Pulmonary artery endothelial cell (primary cell): ENCODE data around the gene SLC17A8. TPM values are rescaled to one million over a fixed set of nuclear protein-coding genes. Genes with fewer than 3 reads are reported as not detected.
"Not testable (repeated sequence)": the region's sequence is repeated elsewhere in the genome, so short reads cannot be mapped to it uniquely, and the experiment has no call there.

Source experiments
- DNase-seq: peaks from one replicate; pipeline ENCODE4 v3.0.0-alpha.2; 2011; ENCODE audit warnings: low read depth, low spot score
- total RNA-seq: library from RNA; depleted of rRNA; stranded (reverse); fragments of >200 nt; gene quantifications from 2 replicates; pipeline ENCODE4 v1.2.3, GENCODE V29; 2014

The SLC17A8 gene
- total RNA-seq, 1 donor from 2014 or later, result not detected

- no peak for DNase-seq
Measured at GRCh38 chr12:100426145-100426544, 69.3 kb downstream of the SLC17A8 start.

DNA sequence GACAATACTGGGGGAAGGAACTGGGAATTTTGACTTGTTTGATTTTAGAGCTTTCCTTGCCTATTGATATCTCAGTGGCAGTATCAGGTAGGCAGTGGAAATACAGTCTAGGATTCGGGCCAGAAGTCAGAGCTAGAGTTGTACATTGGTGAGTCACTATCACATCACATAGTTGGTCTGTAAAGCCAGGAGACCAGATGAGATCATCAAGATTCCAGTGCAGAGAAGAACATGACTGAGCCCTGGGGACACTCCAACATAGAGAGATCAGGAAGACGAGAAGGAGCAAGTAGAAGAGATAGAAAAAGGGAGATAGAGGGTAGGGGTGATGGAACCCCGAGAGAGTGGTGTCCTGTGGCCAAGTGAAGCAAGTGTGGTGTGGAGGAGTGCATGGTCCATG lies 70.2 kb downstream of the SLC17A8 start:
- no peak for DNase-seq

DNA sequence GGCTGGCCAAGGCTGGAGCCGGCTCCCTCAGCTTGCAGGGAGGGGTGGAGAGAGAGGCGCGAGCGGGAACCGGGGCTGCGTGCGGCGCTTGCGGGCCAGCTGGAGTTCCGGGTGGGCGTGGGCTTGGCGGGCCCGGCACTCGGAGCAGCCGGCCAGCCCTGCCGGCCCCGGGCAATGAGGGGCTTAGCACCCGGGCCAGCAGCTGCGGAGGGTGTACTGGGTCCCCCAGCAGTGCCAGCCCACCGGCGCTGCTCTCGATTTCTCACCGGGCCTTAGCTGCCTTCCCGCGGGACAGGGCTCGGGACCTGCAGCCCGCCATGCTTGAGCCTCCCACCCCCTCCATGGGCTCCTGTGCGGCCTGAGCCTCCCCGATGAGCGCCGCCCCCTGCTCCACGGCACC lies 73.4 kb downstream of the SLC17A8 start:
- DNase-seq, result not testable (repeated sequence)

DNA sequence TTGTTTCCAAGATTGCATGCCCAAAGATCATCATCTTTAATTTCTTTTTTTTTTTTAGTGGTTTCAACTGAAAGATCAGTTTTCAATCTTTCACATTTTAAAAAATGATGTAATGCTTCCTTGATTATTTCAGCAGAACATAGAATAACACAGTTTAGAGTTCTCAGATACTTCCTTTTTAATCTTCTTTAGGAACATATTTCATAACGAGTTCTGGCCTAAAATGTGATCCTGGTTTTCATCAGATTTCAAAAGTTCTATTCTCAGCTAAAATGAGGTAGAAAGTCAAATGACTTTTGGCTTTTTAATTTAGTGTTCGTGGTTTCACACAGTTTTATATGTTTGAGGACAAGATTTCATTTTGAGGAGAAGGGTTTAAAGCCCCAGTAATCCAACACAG lies 76.8 kb downstream of the SLC17A8 start:
- no peak for DNase-seq

- no peak for DNase-seq
Measured at GRCh38 chr12:100434177-100434576, 77.3 kb downstream of the SLC17A8 start.

- DNase-seq, result no peak
Measured at GRCh38 chr12:100435957-100436356, 79.1 kb downstream of the SLC17A8 start.

- DNase-seq, result no peak
Measured at GRCh38 chr12:100437038-100437841, 80.4 kb downstream of the SLC17A8 start.

DNA sequence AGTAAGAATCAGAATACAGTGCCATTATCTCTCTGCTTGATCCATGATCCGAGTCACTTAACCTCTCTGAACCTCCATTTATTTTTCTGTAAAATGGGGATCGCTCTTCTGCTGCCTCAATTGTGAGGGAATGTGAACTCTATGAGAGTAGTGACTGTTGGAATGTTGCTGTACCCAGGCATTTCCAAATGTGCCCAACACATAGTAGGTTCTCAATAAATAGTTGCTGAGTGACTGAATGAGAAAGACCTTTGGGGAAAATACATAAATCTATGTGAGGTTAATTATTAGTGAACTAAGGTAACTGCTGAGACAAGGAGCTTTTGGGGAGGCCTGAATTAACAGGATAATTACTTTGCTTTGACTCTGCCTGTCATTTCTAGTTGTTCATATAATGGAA lies 82.9 kb downstream of the SLC17A8 start:
- no peak for DNase-seq

- no peak for DNase-seq
Measured at GRCh38 chr12:100442403-100442802, 85.5 kb downstream of the SLC17A8 start.

DNA sequence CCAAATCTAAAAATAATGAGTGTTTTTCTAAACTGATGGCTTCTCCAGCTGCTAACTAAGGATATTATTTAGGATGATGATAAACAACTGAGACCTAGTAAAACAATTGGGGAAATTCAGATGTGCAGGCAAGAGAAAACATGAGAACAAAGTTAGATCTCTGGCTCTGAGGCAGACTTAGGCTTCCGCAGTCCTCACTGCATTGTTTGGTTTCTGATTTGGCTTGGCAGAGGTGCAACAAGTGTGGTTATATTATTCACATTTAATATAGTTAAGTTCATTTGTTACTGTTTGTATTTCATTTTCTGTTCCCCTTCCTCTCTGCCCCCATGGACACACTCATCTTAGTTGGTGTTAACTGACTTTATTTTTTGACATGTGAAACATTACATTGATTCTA lies 86.6 kb downstream of the SLC17A8 start:
- DNase-seq, result no peak

GRCh38 chr12:100445081-100445481 lies 88.2 kb downstream of the SLC17A8 start:
- DNase-seq, result no peak

- no peak for DNase-seq
Measured at GRCh38 chr12:100447381-100447780, 90.5 kb downstream of the SLC17A8 start.

- no peak for DNase-seq
Measured at GRCh38 chr12:100448656-100449055, 91.8 kb downstream of the SLC17A8 start.

DNA sequence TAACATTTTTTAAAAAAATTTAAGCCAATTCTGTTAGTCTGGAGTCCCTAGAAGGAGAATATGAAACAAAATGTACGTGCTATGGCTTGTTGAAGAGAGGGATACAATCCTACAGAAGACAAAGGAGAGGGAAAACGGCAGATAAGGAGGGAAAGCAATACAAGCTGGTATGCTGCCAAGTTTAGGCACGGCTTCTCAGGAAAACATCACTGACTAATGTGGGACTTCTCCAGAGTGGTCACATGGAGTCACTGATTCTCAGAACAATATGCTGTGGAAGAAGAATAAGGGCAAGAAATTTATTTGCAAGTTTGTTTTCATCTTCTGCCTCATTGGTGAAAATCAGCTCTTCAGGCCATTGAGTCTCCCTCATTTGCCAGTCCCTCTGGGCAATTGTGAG lies 93.9 kb downstream of the SLC17A8 start:
- no peak for DNase-seq

- DNase-seq, result no peak
Measured at GRCh38 chr12:100453951-100454350, 97.1 kb downstream of the SLC17A8 start.

DNA sequence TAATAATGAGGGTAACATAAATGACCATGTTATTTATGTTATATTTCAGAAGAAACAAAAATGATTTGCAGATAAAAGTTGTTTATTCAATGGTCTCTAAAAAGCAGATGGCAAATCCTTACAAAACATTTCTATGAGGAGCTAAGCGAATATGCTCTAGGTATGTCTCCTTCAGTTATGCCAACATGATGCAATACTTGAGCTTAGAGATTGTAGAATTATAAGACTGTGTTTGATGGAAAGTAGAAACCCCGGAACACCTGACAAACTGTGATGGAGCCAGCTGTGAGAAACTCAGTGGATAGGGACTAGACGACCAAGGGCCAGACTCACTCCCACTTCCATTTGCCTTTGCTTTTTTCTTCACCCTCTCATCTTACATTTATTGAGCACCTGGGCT lies 99.0 kb downstream of the SLC17A8 start:
- no peak for DNase-seq

- DNase-seq, result no peak
Measured at GRCh38 chr12:100458191-100458590, 101.3 kb downstream of the SLC17A8 start.

GRCh38 chr12:100460702-100461101 lies 103.8 kb downstream of the SLC17A8 start:
- no peak for DNase-seq

DNA sequence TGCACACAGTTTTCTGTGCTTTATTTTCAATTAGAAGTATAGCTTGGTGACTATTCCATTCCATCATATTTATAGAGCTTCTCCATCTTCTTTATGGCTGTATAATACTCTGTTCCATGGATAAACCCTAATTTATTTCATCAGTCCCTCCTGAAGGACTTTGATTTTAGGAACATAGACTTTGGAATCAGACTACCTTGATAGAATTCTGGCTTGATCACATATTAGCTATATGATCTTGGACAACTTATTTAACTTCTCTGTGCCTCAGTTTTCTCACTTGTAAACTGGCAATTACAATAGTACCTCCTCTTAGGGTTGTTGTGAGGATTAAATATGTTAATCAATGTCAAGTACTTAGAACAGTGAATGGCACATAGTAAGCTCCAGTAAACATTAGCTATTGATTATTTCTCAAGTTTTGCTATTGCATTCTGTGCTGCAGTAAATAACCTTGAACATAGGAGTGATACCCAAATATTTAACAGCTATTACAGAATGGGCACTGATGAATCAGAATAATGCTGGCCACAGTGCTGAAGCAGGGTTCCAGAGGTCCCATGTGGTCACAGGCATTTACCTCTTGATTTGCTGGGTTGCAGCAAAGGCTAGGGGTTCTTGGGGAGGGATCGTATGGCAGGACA lies 104.6 kb downstream of the SLC17A8 start:
- no peak for DNase-seq

GRCh38 chr12:100463661-100464060 lies 106.8 kb downstream of the SLC17A8 start:
- no peak for DNase-seq

- DNase-seq, result no peak
Measured at GRCh38 chr12:100464529-100464928, 107.7 kb downstream of the SLC17A8 start.

- no peak for DNase-seq
Measured at GRCh38 chr12:100468126-100468525, 111.3 kb downstream of the SLC17A8 start.
